ENCODE results near the gene ACAP1. TPM values are rescaled to one million over a fixed set of nuclear protein-coding genes. Genes with fewer than 3 reads are reported as not detected.

Gene ACAP1
- total RNA-seq, 1 experiment from 2014 or later, result 1.6 TPM

DNA sequence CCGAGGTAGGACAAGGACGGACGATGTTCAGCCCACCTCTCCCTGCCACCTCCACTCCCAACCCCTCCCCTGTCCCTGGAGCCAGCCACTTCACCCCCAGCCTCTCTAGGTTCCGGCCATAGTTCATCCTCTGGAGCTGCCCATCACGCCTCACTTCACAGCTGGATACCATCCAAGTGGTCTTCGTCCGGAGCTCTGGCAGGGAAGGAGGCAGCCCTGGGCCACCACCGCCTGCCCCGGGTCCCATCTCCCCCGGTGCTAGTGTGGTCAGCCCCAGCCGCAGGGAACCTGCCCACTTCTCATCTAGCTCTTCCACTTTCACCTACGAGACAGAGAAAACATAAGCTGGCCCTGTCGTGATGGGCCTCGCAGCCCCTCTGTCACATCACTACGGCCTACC is 14.9 kb upstream of the ACAP1 start:
- no peaks in the 10 kb centered on the region for H3K27me3 ChIP-seq (replicated peaks; ENCODE audit: control insufficient read depth, insufficient read depth, low read length)
- no peak overlapping the region for H3K4me3 ChIP-seq (ENCODE audit: low read depth, low read length)
- Mint-ChIP-seq H3K4me3 (ENCODE audit: unreplicated experiment) (no peak overlapping the region), H3K9me3 (ENCODE audit: unreplicated experiment) (no peaks in the 10 kb centered on the region), H3K36me3 (ENCODE audit: insufficient read depth, unreplicated experiment) (no peaks in the 10 kb centered on the region), H3K4me1 (ENCODE audit: low read depth, unreplicated experiment) (peaks cover 2% of the 10 kb centered on the region), H3K27ac (ENCODE audit: unreplicated experiment) (no peak overlapping the region), H3K27me3 (ENCODE audit: insufficient read depth, unreplicated experiment) (no peaks in the 10 kb centered on the region)
- DNase-seq, result no peak
- ChIA-PET POLR2A (no interaction called here), CTCF (no interaction called here)
- H3K36me3 ChIP-seq (ENCODE audit: control insufficient read depth, insufficient read depth, low read length), result no peaks in the 10 kb centered on the region; the same call in 1 of the 2 replicates
- BruUV-seq (replicated peaks), result no TSS peak
- no peaks in the 10 kb centered on the region for H3K9me3 ChIP-seq
- no peaks in the 10 kb centered on the region for H3K4me1 ChIP-seq
- TF ChIP-seq, protein P1, sequence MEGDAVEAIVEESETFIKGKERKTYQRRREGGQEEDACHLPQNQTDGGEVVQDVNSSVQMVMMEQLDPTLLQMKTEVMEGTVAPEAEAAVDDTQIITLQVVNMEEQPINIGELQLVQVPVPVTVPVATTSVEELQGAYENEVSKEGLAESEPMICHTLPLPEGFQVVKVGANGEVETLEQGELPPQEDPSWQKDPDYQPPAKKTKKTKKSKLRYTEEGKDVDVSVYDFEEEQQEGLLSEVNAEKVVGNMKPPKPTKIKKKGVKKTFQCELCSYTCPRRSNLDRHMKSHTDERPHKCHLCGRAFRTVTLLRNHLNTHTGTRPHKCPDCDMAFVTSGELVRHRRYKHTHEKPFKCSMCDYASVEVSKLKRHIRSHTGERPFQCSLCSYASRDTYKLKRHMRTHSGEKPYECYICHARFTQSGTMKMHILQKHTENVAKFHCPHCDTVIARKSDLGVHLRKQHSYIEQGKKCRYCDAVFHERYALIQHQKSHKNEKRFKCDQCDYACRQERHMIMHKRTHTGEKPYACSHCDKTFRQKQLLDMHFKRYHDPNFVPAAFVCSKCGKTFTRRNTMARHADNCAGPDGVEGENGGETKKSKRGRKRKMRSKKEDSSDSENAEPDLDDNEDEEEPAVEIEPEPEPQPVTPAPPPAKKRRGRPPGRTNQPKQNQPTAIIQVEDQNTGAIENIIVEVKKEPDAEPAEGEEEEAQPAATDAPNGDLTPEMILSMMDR (IDR thresholded peaks at IDR 0.05; ENCODE audit: insufficient read depth in 1 of 2, low read depth in 1 of 2, low read length in 1 of 2, severe bottlenecking in 1 of 2, unreplicated experiment in 1 of 2), result no peak
- intact Hi-C loops (cut with micrococcal nuclease; ENCODE audit: unreplicated experiment), result no loop called here

DNA sequence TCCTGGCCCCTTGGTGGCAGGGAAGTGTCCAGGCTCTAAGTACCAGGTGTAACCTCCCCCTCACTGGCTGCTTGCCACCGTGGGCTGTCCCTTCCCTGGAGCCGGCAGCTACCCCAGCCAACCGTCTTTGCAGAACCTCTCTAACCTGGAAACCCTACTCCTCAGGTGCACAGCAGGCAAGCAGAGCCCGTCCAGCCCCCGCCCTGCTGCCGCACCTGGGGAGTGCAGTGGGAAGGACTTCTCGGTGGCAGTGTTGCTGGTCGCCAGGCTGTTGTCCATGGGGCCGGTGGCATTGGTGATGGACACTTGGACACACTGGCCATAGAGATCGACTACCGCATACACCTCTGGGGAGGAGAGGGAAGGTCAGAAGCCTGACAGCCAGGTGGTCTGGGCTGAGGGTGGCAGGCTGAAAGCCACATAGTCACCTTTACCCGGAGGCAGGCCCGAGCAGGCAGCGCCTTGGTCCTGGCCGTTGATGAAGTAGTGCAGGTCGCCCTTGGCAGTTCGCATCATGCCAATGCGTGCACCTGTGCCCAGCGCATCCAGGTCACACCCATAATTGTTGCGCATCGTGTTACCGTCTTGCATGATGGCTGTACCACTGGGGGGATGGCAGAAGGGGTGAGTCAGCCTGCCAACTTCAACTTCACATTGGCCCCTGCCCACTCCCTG is 13.7 kb upstream of the ACAP1 start:
- TF ChIP-seq, protein P1 (IDR thresholded peaks at IDR 0.05; ENCODE audit: insufficient read depth in 1 of 2, low read depth in 1 of 2, low read length in 1 of 2, severe bottlenecking in 1 of 2, unreplicated experiment in 1 of 2), result no peak
- Mint-ChIP-seq H3K9me3 (ENCODE audit: unreplicated experiment) (no peaks in the 10 kb centered on the region), H3K27ac (ENCODE audit: unreplicated experiment) (no peak overlapping the region), H3K4me1 (ENCODE audit: low read depth, unreplicated experiment) (no peaks in the 10 kb centered on the region), H3K4me3 (ENCODE audit: unreplicated experiment) (no peak overlapping the region), H3K27me3 (ENCODE audit: insufficient read depth, unreplicated experiment) (no peaks in the 10 kb centered on the region), H3K36me3 (ENCODE audit: insufficient read depth, unreplicated experiment) (no peaks in the 10 kb centered on the region)
- DNase-seq, result no peak
- ChIA-PET CTCF (no interaction called here), POLR2A (no interaction called here)
- Histone ChIP-seq H3K9me3 (no peaks in the 10 kb centered on the region), H3K4me3 (ENCODE audit: low read depth, low read length) (no peak overlapping the region), H3K27me3 (replicated peaks; ENCODE audit: control insufficient read depth, insufficient read depth, low read length) (no peaks in the 10 kb centered on the region), H3K4me1 (no peaks in the 10 kb centered on the region), H3K36me3 (ENCODE audit: control insufficient read depth, insufficient read depth, low read length) (no peaks in the 10 kb centered on the region; the same call in 1 of the 2 replicates)
- intact Hi-C loops (cut with micrococcal nuclease; ENCODE audit: unreplicated experiment), result no loop called here
- BruUV-seq (replicated peaks), result no TSS peak

DNA sequence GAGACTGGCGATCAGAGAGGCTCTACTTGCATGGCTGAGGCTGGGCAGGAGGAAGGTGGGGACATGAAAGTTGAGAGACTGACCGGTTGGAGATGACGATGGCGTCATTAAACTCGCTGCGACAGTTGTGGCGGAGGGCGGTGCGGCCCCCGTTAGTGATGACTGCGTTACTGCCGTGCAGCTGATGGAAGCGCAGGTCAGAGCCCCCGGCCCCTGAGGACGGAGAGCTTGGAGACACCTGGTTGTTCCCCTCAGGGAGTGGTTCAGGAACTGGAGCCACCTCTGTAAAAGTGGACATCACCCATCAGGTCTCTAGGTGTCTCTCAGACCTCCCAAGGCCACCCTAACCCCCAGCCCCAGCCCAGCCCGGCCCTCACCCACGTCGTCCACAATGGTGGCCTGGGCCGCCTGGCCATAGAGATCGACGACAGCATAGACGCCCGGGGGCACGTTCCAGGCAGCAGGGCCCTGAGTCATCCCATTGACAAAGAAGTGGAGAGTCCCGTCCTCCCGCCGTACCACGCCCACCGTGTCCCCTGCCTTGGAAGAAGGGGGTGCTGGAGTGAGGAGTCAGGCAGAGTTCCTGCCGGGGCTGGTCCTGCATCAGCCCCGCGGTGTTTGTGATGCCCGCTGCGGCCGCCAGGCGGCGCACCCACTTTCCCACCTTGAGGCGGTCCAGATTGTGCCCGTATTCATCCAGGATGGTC is 12.4 kb upstream of the ACAP1 start:
- Histone ChIP-seq H3K4me1 (no peaks in the 10 kb centered on the region), H3K9me3 (no peaks in the 10 kb centered on the region), H3K27me3 (replicated peaks; ENCODE audit: control insufficient read depth, insufficient read depth, low read length) (no peaks in the 10 kb centered on the region), H3K4me3 (ENCODE audit: low read depth, low read length) (no peak overlapping the region), H3K36me3 (ENCODE audit: control insufficient read depth, insufficient read depth, low read length) (no peaks in the 10 kb centered on the region; the same call in 1 of the 2 replicates)
- Mint-ChIP-seq H3K9me3 (ENCODE audit: unreplicated experiment) (no peaks in the 10 kb centered on the region), H3K27me3 (ENCODE audit: insufficient read depth, unreplicated experiment) (no peaks in the 10 kb centered on the region), H3K27ac (ENCODE audit: unreplicated experiment) (no peak overlapping the region), H3K36me3 (ENCODE audit: insufficient read depth, unreplicated experiment) (no peaks in the 10 kb centered on the region), H3K4me3 (ENCODE audit: unreplicated experiment) (no peak overlapping the region), H3K4me1 (ENCODE audit: low read depth, unreplicated experiment) (peaks cover 10% of the 10 kb centered on the region)
- intact Hi-C loops (cut with micrococcal nuclease; ENCODE audit: unreplicated experiment), result no loop called here
- TF ChIP-seq, protein P1 (IDR thresholded peaks at IDR 0.05; ENCODE audit: insufficient read depth in 1 of 2, low read depth in 1 of 2, low read length in 1 of 2, severe bottlenecking in 1 of 2, unreplicated experiment in 1 of 2), result no peak
- ChIA-PET POLR2A (no interaction called here), CTCF (no interaction called here)
- BruUV-seq (replicated peaks), result no TSS peak
- DNase-seq, result no peak

Measured in Caco-2 (cell line).